Bronchial epithelial cell (primary cell): ENCODE results near the gene FJX1. TPM values are rescaled to one million over a fixed set of nuclear protein-coding genes. Genes with fewer than 3 reads are reported as not detected.

Source experiments
- DNase-seq: peaks from one replicate; pipeline ENCODE4 v3.0.0-alpha.2; 2010; ENCODE audit warnings: low read depth
- FAIRE-seq: peaks from 2 replicates; lab custom pipeline; 2011; peaks lifted over from hg19 to GRCh38; lab: Jason Lieb, UNC
- H3K27me3 ChIP-seq: 2 replicates; pipeline ENCODE4 v1.5.1; 2011; ENCODE audit warnings: low read length; ENCODE audit not compliant: control insufficient read depth, insufficient read depth
- H3K36me3 ChIP-seq: 2 replicates; pipeline ENCODE4 v1.5.1; 2011; ENCODE audit warnings: low read length; ENCODE audit not compliant: control insufficient read depth, insufficient read depth
- H3K4me3 ChIP-seq: 2 replicates; pipeline ENCODE4 v1.5.1; 2011; ENCODE audit warnings: mild to moderate bottlenecking, low read depth, low read length, control low read depth
- CTCF ChIP-seq: IDR thresholded peaks from 2 replicates; pipeline ENCODE4 v1.5.1; 2011; ENCODE audit warnings: mild to moderate bottlenecking, moderate library complexity, low read length, control low read depth, inconsistent platforms; ENCODE audit not compliant: insufficient read depth, severe bottlenecking
- total RNA-seq: library from RNA; depleted of rRNA; stranded (reverse); fragments of >200 nt; gene quantifications from 2 replicates; pipeline ENCODE4 v1.2.1, GENCODE V29; 2014

The FJX1 gene
- total RNA-seq, 1 donor from 2014 or later = 24.7 TPM

- Histone ChIP-seq H3K27me3 (no peaks in the 10 kb centered on the region), H3K4me3 (no peak overlapping the region), H3K36me3 (no peaks in the 10 kb centered on the region)
- DNase-seq (no peak), FAIRE-seq (no peak)
- TF ChIP-seq CTCF = no peak
Measured at GRCh38 chr11:35606206-35606605, 12.1 kb upstream of the FJX1 start.

GRCh38 chr11:35608502-35608901 lies 9.8 kb upstream of the FJX1 start:
- DNase-seq (no peak), FAIRE-seq (no peak)
- H3K4me3 ChIP-seq = no peak overlapping the region
- no peak for TF ChIP-seq CTCF
- H3K36me3 ChIP-seq = no peaks in the 10 kb centered on the region
- no peaks in the 10 kb centered on the region for H3K27me3 ChIP-seq

GRCh38 chr11:35609656-35610055 lies 8.6 kb upstream of the FJX1 start:
- Histone ChIP-seq H3K27me3 (no peaks in the 10 kb centered on the region), H3K36me3 (no peaks in the 10 kb centered on the region), H3K4me3 (no peak overlapping the region)
- DNase-seq (no peak), FAIRE-seq (peak; percentile 18)
- no peak for TF ChIP-seq CTCF

- TF ChIP-seq CTCF = no peak
- DNase-seq (no peak), FAIRE-seq (no peak)
- Histone ChIP-seq H3K36me3 (no peaks in the 10 kb centered on the region), H3K4me3 (no peak overlapping the region), H3K27me3 (no peaks in the 10 kb centered on the region)
Measured at GRCh38 chr11:35610631-35611030, 7.6 kb upstream of the FJX1 start.

GRCh38 chr11:35611741-35612140 lies 6.5 kb upstream of the FJX1 start:
- H3K4me3 ChIP-seq = no peak overlapping the region
- H3K36me3 ChIP-seq = no peaks in the 10 kb centered on the region
- FAIRE-seq = peak; percentile 40
- no peak for DNase-seq
- TF ChIP-seq CTCF = no peak
- no peaks in the 10 kb centered on the region for H3K27me3 ChIP-seq

- Histone ChIP-seq H3K4me3 (no peak overlapping the region), H3K36me3 (no peaks in the 10 kb centered on the region), H3K27me3 (no peaks in the 10 kb centered on the region)
- TF ChIP-seq CTCF = no peak
- FAIRE-seq (no peak), DNase-seq (peak; percentile 35)
Measured at GRCh38 chr11:35614939-35615569, 3.2 kb upstream of the FJX1 start.
